IPS-18c (cell line): ENCODE measurements around the gene ZNF341.

Experiments used
- H3K4me3 ChIP-seq: 2 replicates; pipeline ENCODE4 v1.7.0; 2013; ENCODE audit warnings: low read depth, mild to moderate bottlenecking, low read length, moderate library complexity; ENCODE audit not compliant: insufficient read depth
- H3K9me3 ChIP-seq: one replicate; pipeline ENCODE4 v1.6.1; 2013; ENCODE audit warnings: mild to moderate bottlenecking, low read length, moderate library complexity; ENCODE audit not compliant: control insufficient read depth, insufficient read depth

Gene ZNF341

GRCh38 chr20:33721391-33722140 lies 10.2 kb upstream of the ZNF341 start:
- H3K4me3 ChIP-seq: no peak overlapping the region
- peaks cover 3% of the 10 kb centered on the region for H3K9me3 ChIP-seq

- Histone ChIP-seq H3K4me3 (no peak overlapping the region), H3K9me3 (peaks cover 3% of the 10 kb centered on the region)
Measured at GRCh38 chr20:33724439-33725094, 7.2 kb upstream of the ZNF341 start.

- H3K4me3 ChIP-seq: no peak overlapping the region
- H3K9me3 ChIP-seq: peaks cover 3% of the 10 kb centered on the region
Measured at GRCh38 chr20:33725607-33726264, 6.1 kb upstream of the ZNF341 start.

- Histone ChIP-seq H3K9me3 (no peaks in the 10 kb centered on the region), H3K4me3 (no peak overlapping the region)
Measured at GRCh38 chr20:33727115-33727479, 4.7 kb upstream of the ZNF341 start.

- no peak overlapping the region for H3K4me3 ChIP-seq
- no peaks in the 10 kb centered on the region for H3K9me3 ChIP-seq
Measured at GRCh38 chr20:33727806-33728205, 4.0 kb upstream of the ZNF341 start.

- H3K4me3 ChIP-seq: no peak overlapping the region
- H3K9me3 ChIP-seq: no peaks in the 10 kb centered on the region
Measured at GRCh38 chr20:33728463-33728862, 3.3 kb upstream of the ZNF341 start.

GRCh38 chr20:33729101-33729500 lies 2.7 kb upstream of the ZNF341 start:
- H3K9me3 ChIP-seq: no peaks in the 10 kb centered on the region
- no peak overlapping the region for H3K4me3 ChIP-seq

- Histone ChIP-seq H3K4me3 (peak overlapping the region; percentile 38), H3K9me3 (no peaks in the 10 kb centered on the region)
Measured at GRCh38 chr20:33730946-33731692, 677 bp upstream of the ZNF341 start.

- H3K9me3 ChIP-seq: no peaks in the 10 kb centered on the region
Measured at GRCh38 chr20:33732166-33732970, 572 bp downstream of the ZNF341 start.

GRCh38 chr20:33733654-33734576 lies 2.1 kb downstream of the ZNF341 start:
- H3K4me3 ChIP-seq: no peak overlapping the region

More at GRCh38 chr20:33732166-33732970, 572 bp downstream of the ZNF341 start:
- peak overlapping the region; percentile 69 for H3K4me3 ChIP-seq

GRCh38 chr20:33736962-33737361 lies 5.2 kb downstream of the ZNF341 start:
- no peaks in the 10 kb centered on the region for H3K9me3 ChIP-seq

More at GRCh38 chr20:33733654-33734576, 2.1 kb downstream of the ZNF341 start:
- no peaks in the 10 kb centered on the region for H3K9me3 ChIP-seq

GRCh38 chr20:33739493-33739892 lies 7.7 kb downstream of the ZNF341 start:
- no peak overlapping the region for H3K4me3 ChIP-seq
- H3K9me3 ChIP-seq: no peaks in the 10 kb centered on the region

More at GRCh38 chr20:33736962-33737361, 5.2 kb downstream of the ZNF341 start:
- no peak overlapping the region for H3K4me3 ChIP-seq

- H3K9me3 ChIP-seq: no peaks in the 10 kb centered on the region
- no peak overlapping the region for H3K4me3 ChIP-seq
Measured at GRCh38 chr20:33740189-33740588, 8.4 kb downstream of the ZNF341 start.

- H3K9me3 ChIP-seq: no peaks in the 10 kb centered on the region
- H3K4me3 ChIP-seq: no peak overlapping the region
Measured at GRCh38 chr20:33744181-33744580, 12.4 kb downstream of the ZNF341 start.

GRCh38 chr20:33744773-33745385 lies 13.1 kb downstream of the ZNF341 start:
- H3K4me3 ChIP-seq: no peak overlapping the region
- no peaks in the 10 kb centered on the region for H3K9me3 ChIP-seq
